ENCODE measurements around the gene C2orf66.

DNA sequence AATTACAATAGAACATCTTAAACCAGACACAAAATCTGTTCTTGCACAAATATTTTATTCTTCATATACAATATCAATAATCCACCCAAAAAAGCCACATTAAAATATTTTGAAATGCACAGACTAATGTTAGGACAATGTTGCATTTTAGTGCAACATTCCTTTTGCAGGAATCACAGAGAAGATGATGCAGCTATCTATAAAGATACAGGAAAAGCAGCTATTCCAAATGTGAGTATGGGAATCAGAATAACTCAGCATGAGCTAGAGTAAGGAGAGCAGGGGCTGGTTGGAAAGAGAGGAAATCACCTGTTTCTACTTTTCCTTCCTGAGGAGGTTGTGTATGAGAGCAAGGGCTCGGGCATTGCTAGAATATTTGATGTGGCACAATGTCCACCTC, 4.8 kb downstream of the C2orf66 start:
- TF ChIP-seq, protein P1, sequence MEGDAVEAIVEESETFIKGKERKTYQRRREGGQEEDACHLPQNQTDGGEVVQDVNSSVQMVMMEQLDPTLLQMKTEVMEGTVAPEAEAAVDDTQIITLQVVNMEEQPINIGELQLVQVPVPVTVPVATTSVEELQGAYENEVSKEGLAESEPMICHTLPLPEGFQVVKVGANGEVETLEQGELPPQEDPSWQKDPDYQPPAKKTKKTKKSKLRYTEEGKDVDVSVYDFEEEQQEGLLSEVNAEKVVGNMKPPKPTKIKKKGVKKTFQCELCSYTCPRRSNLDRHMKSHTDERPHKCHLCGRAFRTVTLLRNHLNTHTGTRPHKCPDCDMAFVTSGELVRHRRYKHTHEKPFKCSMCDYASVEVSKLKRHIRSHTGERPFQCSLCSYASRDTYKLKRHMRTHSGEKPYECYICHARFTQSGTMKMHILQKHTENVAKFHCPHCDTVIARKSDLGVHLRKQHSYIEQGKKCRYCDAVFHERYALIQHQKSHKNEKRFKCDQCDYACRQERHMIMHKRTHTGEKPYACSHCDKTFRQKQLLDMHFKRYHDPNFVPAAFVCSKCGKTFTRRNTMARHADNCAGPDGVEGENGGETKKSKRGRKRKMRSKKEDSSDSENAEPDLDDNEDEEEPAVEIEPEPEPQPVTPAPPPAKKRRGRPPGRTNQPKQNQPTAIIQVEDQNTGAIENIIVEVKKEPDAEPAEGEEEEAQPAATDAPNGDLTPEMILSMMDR (IDR thresholded peaks at IDR 0.05): no peak
- TF ChIP-seq POLR2AphosphoS5 (IDR thresholded peaks at IDR 0.05): no peak
- no peak for TF ChIP-seq POLR2A (IDR thresholded peaks at IDR 0.05)
